ENCODE results near the gene WNT5A.

The WNT5A gene

GRCh38 chr3:55446850-55447249 is 40.3 kb downstream of the WNT5A start:
- Mint-ChIP-seq H3K9me3 (no peaks in the 10 kb centered on the region), H3K27me3 (no peaks in the 10 kb centered on the region), H3K27ac (no peak overlapping the region), H3K36me3 (no peaks in the 10 kb centered on the region), H3K4me3 (no peak overlapping the region), H3K4me1 (no peaks in the 10 kb centered on the region)

GRCh38 chr3:55445551-55445950 is 41.6 kb downstream of the WNT5A start:
- Mint-ChIP-seq H3K27me3 (no peaks in the 10 kb centered on the region), H3K36me3 (no peaks in the 10 kb centered on the region), H3K27ac (no peak overlapping the region), H3K9me3 (no peaks in the 10 kb centered on the region), H3K4me3 (no peak overlapping the region), H3K4me1 (no peaks in the 10 kb centered on the region)

- Mint-ChIP-seq H3K4me1 (no peaks in the 10 kb centered on the region), H3K27ac (no peak overlapping the region), H3K4me3 (no peak overlapping the region), H3K36me3 (no peaks in the 10 kb centered on the region), H3K27me3 (no peaks in the 10 kb centered on the region), H3K9me3 (no peaks in the 10 kb centered on the region)
Observed at GRCh38 chr3:55443346-55443745, 43.8 kb downstream of the WNT5A start.

GRCh38 chr3:55442861-55443260 is 44.2 kb downstream of the WNT5A start:
- H3K4me1 Mint-ChIP-seq = no peaks in the 10 kb centered on the region
- no peaks in the 10 kb centered on the region for H3K27me3 Mint-ChIP-seq
- H3K4me3 Mint-ChIP-seq = no peak overlapping the region
- H3K9me3 Mint-ChIP-seq = no peaks in the 10 kb centered on the region
- H3K27ac Mint-ChIP-seq = no peak overlapping the region
- no peaks in the 10 kb centered on the region for H3K36me3 Mint-ChIP-seq

GRCh38 chr3:55441499-55441898 is 45.6 kb downstream of the WNT5A start:
- Mint-ChIP-seq H3K4me1 (no peaks in the 10 kb centered on the region), H3K36me3 (no peaks in the 10 kb centered on the region), H3K27ac (no peak overlapping the region), H3K4me3 (no peak overlapping the region), H3K27me3 (no peaks in the 10 kb centered on the region), H3K9me3 (no peaks in the 10 kb centered on the region)

- Mint-ChIP-seq H3K9me3 (no peaks in the 10 kb centered on the region), H3K36me3 (no peaks in the 10 kb centered on the region), H3K27me3 (peaks cover 2% of the 10 kb centered on the region), H3K4me3 (no peak overlapping the region), H3K4me1 (no peaks in the 10 kb centered on the region), H3K27ac (no peak overlapping the region)
Observed at GRCh38 chr3:55440104-55440708, 46.9 kb downstream of the WNT5A start.

GRCh38 chr3:55439657-55440056 is 47.4 kb downstream of the WNT5A start:
- H3K36me3 Mint-ChIP-seq = no peaks in the 10 kb centered on the region
- no peaks in the 10 kb centered on the region for H3K9me3 Mint-ChIP-seq
- no peak overlapping the region for H3K4me3 Mint-ChIP-seq
- no peaks in the 10 kb centered on the region for H3K4me1 Mint-ChIP-seq
- H3K27ac Mint-ChIP-seq = no peak overlapping the region
- peaks cover 2% of the 10 kb centered on the region for H3K27me3 Mint-ChIP-seq

GRCh38 chr3:55436644-55437043 is 50.5 kb downstream of the WNT5A start:
- Mint-ChIP-seq H3K27me3 (peaks cover 2% of the 10 kb centered on the region), H3K4me1 (no peaks in the 10 kb centered on the region)

GRCh38 chr3:55435491-55435890 is 51.6 kb downstream of the WNT5A start:
- Mint-ChIP-seq H3K4me1 (no peaks in the 10 kb centered on the region), H3K27ac (no peak overlapping the region), H3K36me3 (no peaks in the 10 kb centered on the region), H3K27me3 (peaks cover 2% of the 10 kb centered on the region), H3K9me3 (no peaks in the 10 kb centered on the region), H3K4me3 (no peak overlapping the region)

More at GRCh38 chr3:55436644-55437043, 50.5 kb downstream of the WNT5A start:
- no peaks in the 10 kb centered on the region for H3K36me3 Mint-ChIP-seq
- H3K4me3 Mint-ChIP-seq = no peak overlapping the region
- no peak overlapping the region for H3K27ac Mint-ChIP-seq
- H3K9me3 Mint-ChIP-seq = no peaks in the 10 kb centered on the region

GRCh38 chr3:55434789-55435188 is 52.3 kb downstream of the WNT5A start:
- no peak overlapping the region for H3K4me3 Mint-ChIP-seq
- H3K27ac Mint-ChIP-seq = no peak overlapping the region
- no peaks in the 10 kb centered on the region for H3K36me3 Mint-ChIP-seq
- no peaks in the 10 kb centered on the region for H3K9me3 Mint-ChIP-seq
- peaks cover 2% of the 10 kb centered on the region for H3K27me3 Mint-ChIP-seq
- H3K4me1 Mint-ChIP-seq = no peaks in the 10 kb centered on the region

GRCh38 chr3:55431041-55431440 is 56.1 kb downstream of the WNT5A start:
- Mint-ChIP-seq H3K4me1 (no peaks in the 10 kb centered on the region), H3K9me3 (no peaks in the 10 kb centered on the region), H3K27me3 (peaks cover 2% of the 10 kb centered on the region), H3K4me3 (no peak overlapping the region), H3K36me3 (no peaks in the 10 kb centered on the region), H3K27ac (no peak overlapping the region)

- H3K4me3 Mint-ChIP-seq = no peak overlapping the region
- no peaks in the 10 kb centered on the region for H3K4me1 Mint-ChIP-seq
- H3K36me3 Mint-ChIP-seq = no peaks in the 10 kb centered on the region
- no peak overlapping the region for H3K27ac Mint-ChIP-seq
- no peaks in the 10 kb centered on the region for H3K27me3 Mint-ChIP-seq
- no peaks in the 10 kb centered on the region for H3K9me3 Mint-ChIP-seq
Observed at GRCh38 chr3:55427739-55428138, 59.4 kb downstream of the WNT5A start.

GRCh38 chr3:55426486-55426885 is 60.6 kb downstream of the WNT5A start:
- H3K27ac Mint-ChIP-seq = no peak overlapping the region
- no peaks in the 10 kb centered on the region for H3K4me1 Mint-ChIP-seq
- no peaks in the 10 kb centered on the region for H3K27me3 Mint-ChIP-seq
- no peaks in the 10 kb centered on the region for H3K9me3 Mint-ChIP-seq
- no peaks in the 10 kb centered on the region for H3K36me3 Mint-ChIP-seq
- H3K4me3 Mint-ChIP-seq = no peak overlapping the region

GRCh38 chr3:55423782-55424181 is 63.3 kb downstream of the WNT5A start:
- Mint-ChIP-seq H3K27ac (no peak overlapping the region), H3K27me3 (no peaks in the 10 kb centered on the region), H3K4me1 (no peaks in the 10 kb centered on the region), H3K9me3 (no peaks in the 10 kb centered on the region), H3K36me3 (no peaks in the 10 kb centered on the region), H3K4me3 (no peak overlapping the region)

GRCh38 chr3:55417211-55417610 is 69.9 kb downstream of the WNT5A start:
- no peaks in the 10 kb centered on the region for H3K36me3 Mint-ChIP-seq
- H3K9me3 Mint-ChIP-seq = peaks cover 8% of the 10 kb centered on the region
- no peaks in the 10 kb centered on the region for H3K27me3 Mint-ChIP-seq
- H3K4me3 Mint-ChIP-seq = no peak overlapping the region
- H3K27ac Mint-ChIP-seq = no peak overlapping the region
- H3K4me1 Mint-ChIP-seq = no peaks in the 10 kb centered on the region

- H3K27ac Mint-ChIP-seq = no peak overlapping the region
- H3K9me3 Mint-ChIP-seq = peaks cover 13% of the 10 kb centered on the region
- no peaks in the 10 kb centered on the region for H3K36me3 Mint-ChIP-seq
- no peak overlapping the region for H3K4me3 Mint-ChIP-seq
- H3K4me1 Mint-ChIP-seq = no peaks in the 10 kb centered on the region
- H3K27me3 Mint-ChIP-seq = no peaks in the 10 kb centered on the region
Observed at GRCh38 chr3:55416331-55416821, 70.7 kb downstream of the WNT5A start.

Data from activated naive CD4-positive, alpha-beta T cell treated with anti-CD3 and anti-CD28 coated beads, Interleukin-2, amount 50 U/mL, for 24 hours (primary cell).